ENCODE measurements around the gene ZNF343. TPM values are rescaled to one million over a fixed set of nuclear protein-coding genes. Genes with fewer than 3 reads are reported as not detected.

Gene ZNF343
- total RNA-seq, 3 donors from 2014 or later (not counting 1 experiment from before 2014, with no cell fraction given), result 8.1 to 12.3 (median 8.6) TPM

DNA sequence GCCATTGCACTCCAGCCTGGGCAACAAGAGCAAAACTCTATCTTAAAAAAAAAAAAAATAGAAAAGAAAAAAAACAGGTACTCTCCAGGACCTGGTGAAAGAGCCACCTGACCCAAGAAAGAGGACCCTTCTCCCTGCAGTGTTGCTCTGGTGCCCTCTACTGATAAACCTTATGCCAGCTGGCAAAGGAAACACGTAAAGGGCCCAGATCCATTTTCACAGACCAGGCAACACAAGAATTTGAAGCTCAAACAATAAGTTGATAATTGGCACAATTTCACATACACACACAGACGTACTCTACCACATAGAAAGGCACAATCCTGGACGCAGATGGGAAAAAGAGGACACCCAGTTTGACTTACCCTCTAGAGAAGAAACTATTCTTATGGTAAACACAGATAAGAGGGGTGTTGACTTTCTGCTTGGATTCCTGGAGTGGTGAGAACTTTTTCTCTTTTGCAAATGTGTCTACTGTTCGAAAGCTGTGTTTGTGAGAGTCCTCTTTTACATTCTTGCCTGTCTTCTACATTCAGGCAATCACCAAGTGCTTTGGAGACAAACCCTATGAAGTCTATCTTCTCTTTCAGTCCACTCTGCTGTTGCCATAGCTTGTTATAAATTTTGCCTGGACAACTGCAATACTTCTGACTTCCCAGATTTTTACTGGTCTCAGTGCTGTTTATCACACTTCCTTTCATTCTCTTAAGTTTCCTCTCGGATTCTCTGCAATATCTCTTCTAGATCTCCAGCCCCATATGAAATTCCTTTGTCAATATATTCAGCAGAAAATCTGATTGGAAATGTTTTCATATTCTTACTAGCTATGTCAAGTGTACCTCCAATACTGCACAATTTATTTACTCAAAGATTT, 31.7 kb downstream of the ZNF343 start:
- Mint-ChIP-seq H3K9me3 (peaks cover 0 to 2% of the 10 kb centered on the region in 2 donors), H3K4me1 (peaks cover 0 to 5% of the 10 kb centered on the region in 2 donors), H3K36me3 (peaks cover 9% of the 10 kb centered on the region), H3K27me3 (ENCODE audit: low read depth in 2 of 2) (no peaks in the 10 kb centered on the region), H3K4me3 (no peak overlapping the region), H3K27ac (no peak overlapping the region)
- TF ChIP-seq, protein P1, sequence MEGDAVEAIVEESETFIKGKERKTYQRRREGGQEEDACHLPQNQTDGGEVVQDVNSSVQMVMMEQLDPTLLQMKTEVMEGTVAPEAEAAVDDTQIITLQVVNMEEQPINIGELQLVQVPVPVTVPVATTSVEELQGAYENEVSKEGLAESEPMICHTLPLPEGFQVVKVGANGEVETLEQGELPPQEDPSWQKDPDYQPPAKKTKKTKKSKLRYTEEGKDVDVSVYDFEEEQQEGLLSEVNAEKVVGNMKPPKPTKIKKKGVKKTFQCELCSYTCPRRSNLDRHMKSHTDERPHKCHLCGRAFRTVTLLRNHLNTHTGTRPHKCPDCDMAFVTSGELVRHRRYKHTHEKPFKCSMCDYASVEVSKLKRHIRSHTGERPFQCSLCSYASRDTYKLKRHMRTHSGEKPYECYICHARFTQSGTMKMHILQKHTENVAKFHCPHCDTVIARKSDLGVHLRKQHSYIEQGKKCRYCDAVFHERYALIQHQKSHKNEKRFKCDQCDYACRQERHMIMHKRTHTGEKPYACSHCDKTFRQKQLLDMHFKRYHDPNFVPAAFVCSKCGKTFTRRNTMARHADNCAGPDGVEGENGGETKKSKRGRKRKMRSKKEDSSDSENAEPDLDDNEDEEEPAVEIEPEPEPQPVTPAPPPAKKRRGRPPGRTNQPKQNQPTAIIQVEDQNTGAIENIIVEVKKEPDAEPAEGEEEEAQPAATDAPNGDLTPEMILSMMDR (IDR thresholded peaks at IDR 0.05), result no peak
- Histone ChIP-seq H3K27ac (ENCODE audit: low read length) (no peak overlapping the region), H3K36me3 (ENCODE audit: control insufficient read depth, insufficient read depth, low read length) (peaks cover 2% of the 10 kb centered on the region), H3K4me1 (ENCODE audit: control insufficient read depth, insufficient read depth, low read length) (no peaks in the 10 kb centered on the region), H3K9me3 (ENCODE audit: control insufficient read depth, insufficient read depth, low read length) (no peaks in the 10 kb centered on the region), H3K27me3 (ENCODE audit: control insufficient read depth, insufficient read depth, low read length) (no peaks in the 10 kb centered on the region), H3K4me3 (ENCODE audit: low read length) (no peak overlapping the region)
- no peak for DNase-seq
- intact Hi-C loops (cut with micrococcal nuclease), result loop anchor here (10.0 kb wide), 1 partner anchor 1362 kb away; the partner anchor contains the start of gene PSMF1
- ATAC-seq, result no peak
- WGBS (ENCODE audit: insufficient coverage), result 95% methylated on average over 4 of the region's 5 CpGs

DNA sequence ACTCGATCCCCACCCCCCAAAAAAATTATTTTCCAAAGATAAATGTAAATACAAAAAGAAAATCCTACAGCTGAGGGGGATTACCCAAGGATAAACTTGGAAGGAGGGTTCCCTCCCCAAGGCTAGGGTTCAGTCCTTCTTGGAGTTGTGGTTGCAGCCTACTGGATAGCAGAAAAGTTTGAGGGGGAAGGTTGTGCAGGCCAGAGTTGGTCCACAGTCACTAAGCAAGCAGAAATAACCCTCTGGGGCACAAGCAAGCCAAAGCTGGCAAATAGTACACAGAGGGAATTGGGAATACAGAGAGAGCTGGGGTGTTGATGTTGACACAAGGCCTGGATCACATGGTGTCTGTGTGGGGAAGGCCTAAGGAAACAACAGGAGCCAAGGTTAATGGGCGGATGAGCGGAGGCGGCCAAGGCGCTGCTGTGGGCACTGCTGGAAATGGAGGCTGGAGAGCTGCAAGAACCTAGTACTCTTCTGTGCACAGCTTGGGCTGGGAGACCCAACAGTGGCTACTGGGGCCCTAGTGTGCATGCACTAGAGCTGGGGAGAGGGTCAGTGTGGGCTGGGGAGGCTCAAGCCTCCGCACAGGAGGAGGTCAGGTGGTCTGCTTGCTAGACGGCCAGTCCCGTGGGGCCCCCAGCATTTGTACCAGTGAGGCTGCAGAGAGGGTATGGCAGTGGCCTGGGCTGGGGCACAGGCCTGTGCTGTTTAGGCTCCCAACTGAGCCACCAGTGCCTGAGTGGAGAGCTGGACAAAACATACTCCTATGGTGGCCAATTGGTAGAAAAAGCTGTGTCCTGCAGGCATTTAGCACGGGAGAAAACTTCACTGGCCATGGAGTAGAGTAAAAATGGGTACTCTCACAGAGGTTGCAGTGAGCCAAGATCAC, 32.6 kb downstream of the ZNF343 start:
- TF ChIP-seq, protein P1 (IDR thresholded peaks at IDR 0.05), result no peak
- H3K4me1 Mint-ChIP-seq, result peaks cover 3 to 13% of the 10 kb centered on the region in 2 donors
- Histone ChIP-seq H3K27ac (ENCODE audit: low read length) (no peak overlapping the region), H3K27me3 (ENCODE audit: control insufficient read depth, insufficient read depth, low read length) (no peaks in the 10 kb centered on the region), H3K9me3 (ENCODE audit: control insufficient read depth, insufficient read depth, low read length) (no peaks in the 10 kb centered on the region), H3K4me3 (ENCODE audit: low read length) (no peak overlapping the region), H3K4me1 (ENCODE audit: control insufficient read depth, insufficient read depth, low read length) (peaks cover 1% of the 10 kb centered on the region), H3K36me3 (ENCODE audit: control insufficient read depth, insufficient read depth, low read length) (peaks cover 2% of the 10 kb centered on the region)
- intact Hi-C loops (cut with micrococcal nuclease), result loop anchor here (10.0 kb wide), 1 partner anchor 1361 kb away; the partner anchor contains the start of gene PSMF1
- H3K9me3 Mint-ChIP-seq, result peaks cover 0 to under 1% of the 10 kb centered on the region in 2 donors
- no peaks in the 10 kb centered on the region for H3K27me3 Mint-ChIP-seq (ENCODE audit: low read depth in 2 of 2)
- no peak overlapping the region for H3K27ac Mint-ChIP-seq
- no peak overlapping the region for H3K4me3 Mint-ChIP-seq
- ATAC-seq (no peak), DNase-seq (no peak)
- peaks cover 9% of the 10 kb centered on the region for H3K36me3 Mint-ChIP-seq
- 96% methylated on average over 8 of the region's 9 CpGs for WGBS (ENCODE audit: insufficient coverage)

DNA sequence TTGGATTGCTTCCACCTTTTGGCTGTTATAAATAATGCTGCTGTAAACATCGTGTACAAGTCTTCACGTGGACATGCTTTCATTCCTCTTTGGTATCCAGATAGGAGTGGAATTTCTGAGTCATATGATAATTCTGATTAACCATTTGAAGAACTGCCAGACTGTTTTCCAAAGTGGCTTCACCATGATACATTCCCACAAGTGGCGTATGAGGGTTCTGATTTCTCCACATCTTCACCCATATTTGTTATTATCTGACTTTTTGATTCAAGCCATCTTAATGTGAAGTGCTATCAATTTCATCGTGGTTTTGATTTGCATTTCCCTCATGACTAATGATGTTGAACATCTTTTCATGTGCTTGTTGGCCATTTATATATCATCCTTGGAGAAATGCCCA, 35.2 kb downstream of the ZNF343 start:
- H3K9me3 ChIP-seq (ENCODE audit: control insufficient read depth, insufficient read depth, low read length), result no peaks in the 10 kb centered on the region
- TF ChIP-seq, protein P1 (IDR thresholded peaks at IDR 0.05), result no peak
- no peak overlapping the region for H3K4me3 ChIP-seq (ENCODE audit: low read length)
- no peaks in the 10 kb centered on the region for H3K36me3 Mint-ChIP-seq
- ATAC-seq (no peak), DNase-seq (no peak)
- no peaks in the 10 kb centered on the region for H3K27me3 Mint-ChIP-seq (ENCODE audit: low read depth in 2 of 2)
- intact Hi-C loops (cut with micrococcal nuclease), result loop anchor here (10.0 kb wide), 1 partner anchor 1359 kb away; the partner anchor contains the start of gene PSMF1
- no peak overlapping the region for H3K4me3 Mint-ChIP-seq
- no peaks in the 10 kb centered on the region for H3K36me3 ChIP-seq (ENCODE audit: control insufficient read depth, insufficient read depth, low read length)
- peaks cover 25 to 37% of the 10 kb centered on the region in 2 donors for H3K4me1 Mint-ChIP-seq
- no peak overlapping the region for H3K27ac ChIP-seq (ENCODE audit: low read length)
- H3K27me3 ChIP-seq (ENCODE audit: control insufficient read depth, insufficient read depth, low read length), result no peaks in the 10 kb centered on the region
- peaks cover 19% of the 10 kb centered on the region for H3K4me1 ChIP-seq (ENCODE audit: control insufficient read depth, insufficient read depth, low read length)
- H3K27ac Mint-ChIP-seq, result no peak overlapping the region
- 79% methylated on average over 3 of the region's 4 CpGs for WGBS (ENCODE audit: insufficient coverage)
- H3K9me3 Mint-ChIP-seq, result no peaks in the 10 kb centered on the region

All from natural killer cell (primary cell).